ENCODE data around the gene RABEPK. TPM values are rescaled to one million over a fixed set of nuclear protein-coding genes. Genes with fewer than 3 reads are reported as not detected.

The RABEPK gene
- total RNA-seq, 2 donors from 2014 or later, result 10.3 to 11.0 TPM

GRCh38 chr9:125269014-125269397 is 68.7 kb downstream of the RABEPK start:
- no peak for ATAC-seq
- no peak for DNase-seq
- intact Hi-C loops (cut with DNase I, micrococcal nuclease), result no loop called here

GRCh38 chr9:125271081-125271480 is 70.7 kb downstream of the RABEPK start:
- intact Hi-C loops (cut with DNase I, micrococcal nuclease), result no loop called here
- ATAC-seq (no peak), DNase-seq (no peak)

GRCh38 chr9:125272697-125273096 is 72.4 kb downstream of the RABEPK start:
- DNase-seq, result no peak
- peak; percentile 99 for ATAC-seq
- intact Hi-C loops (cut with DNase I, micrococcal nuclease), result no loop called here

- intact Hi-C loops (cut with DNase I, micrococcal nuclease), result no loop called here
- ATAC-seq (no peak), DNase-seq (no peak)
Observed at GRCh38 chr9:125276771-125277170, 76.4 kb downstream of the RABEPK start.

- intact Hi-C loops (cut with DNase I, micrococcal nuclease), result no loop called here
- no peak for ATAC-seq
- no peak for DNase-seq
Observed at GRCh38 chr9:125277411-125277810, 77.1 kb downstream of the RABEPK start.

- intact Hi-C loops (cut with DNase I, micrococcal nuclease), result no loop called here
- ATAC-seq, result no peak
- no peak for DNase-seq
Observed at GRCh38 chr9:125280945-125281344, 80.6 kb downstream of the RABEPK start.

Other genes starting within 250 kb of the RABEPK start
- gene SCAI, start 57.0 kb upstream of the RABEPK start, total RNA-seq, result 1 to 10 TPM; 7.2 to 7.7 TPM
- gene PPP6C, start 10.7 kb upstream of the RABEPK start, total RNA-seq, result 10 to 100 TPM; 51.1 to 53.3 TPM
- gene HSPA5, start 40.8 kb downstream of the RABEPK start, total RNA-seq, result 100 to 1,000 TPM; 193 to 227 TPM
- gene GAPVD1, start 61.3 kb downstream of the RABEPK start, total RNA-seq, result 10 to 100 TPM; 37.9 to 40.0 TPM

Measured in left colon (tissue), 2 donors.